HL-60 (cell line): ENCODE data around the gene TULP4.

Source experiments
- CTCF ChIP-seq: IDR thresholded peaks from one replicate; pipeline ENCODE4 v1.5.1; 2011; ENCODE audit warnings: low read length, control low read depth, inconsistent platforms; ENCODE audit not compliant: insufficient read depth
- POLR2AphosphoS5 ChIP-seq: IDR thresholded peaks from 2 replicates; pipeline ENCODE4 v1.6.1; 2012; ENCODE audit warnings: low read depth

GRCh38 chr6:158340252-158340651 lies 28.0 kb downstream of the TULP4 start:
- no peak for TF ChIP-seq CTCF
- no peak for TF ChIP-seq POLR2AphosphoS5
